H54 (cell line): Measurements from ENCODE around the gene CYTH4.
A peak's percentile ranks its signal among the peaks of the same experiment; 100 is the strongest.

ENCODE experiments used
- DNase-seq: peaks from one replicate; pipeline ENCODE4 v3.0.0; 2011; ENCODE audit warnings: low spot score, mixed read lengths; ENCODE audit not compliant: insufficient read length
- FAIRE-seq: peaks from 3 replicates; lab custom pipeline; 2011; peaks lifted over from hg19 to GRCh38; lab: Jason Lieb, UNC
- POLR2A ChIP-seq: IDR thresholded peaks from 2 replicates; pipeline ENCODE4 v1.6.1; 2011; ENCODE audit warnings: low read depth, mild to moderate bottlenecking, low read length

The CYTH4 gene

DNA sequence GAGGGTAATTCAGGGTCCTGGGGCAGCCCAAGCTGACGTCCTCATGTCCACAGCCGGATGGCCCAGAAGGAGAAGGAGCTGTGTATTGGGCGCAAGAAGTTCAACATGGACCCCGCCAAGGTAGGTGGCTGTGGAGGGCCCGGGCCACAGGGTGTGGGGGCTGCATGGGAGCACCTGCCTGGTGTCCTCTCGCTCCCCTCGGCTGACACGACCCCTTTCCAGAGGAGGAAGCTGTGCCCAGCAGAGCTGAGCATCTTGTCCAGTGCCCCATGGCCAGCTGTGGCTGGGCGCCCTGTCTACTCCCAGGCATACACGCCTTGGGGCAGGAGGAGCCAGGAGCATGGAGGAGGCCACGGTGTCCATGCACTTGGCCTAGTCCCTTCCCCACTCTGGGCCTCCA is 13.6 kb downstream of the CYTH4 start:
- FAIRE-seq: no peak
- no peak for DNase-seq
- TF ChIP-seq POLR2A: no peak

DNA sequence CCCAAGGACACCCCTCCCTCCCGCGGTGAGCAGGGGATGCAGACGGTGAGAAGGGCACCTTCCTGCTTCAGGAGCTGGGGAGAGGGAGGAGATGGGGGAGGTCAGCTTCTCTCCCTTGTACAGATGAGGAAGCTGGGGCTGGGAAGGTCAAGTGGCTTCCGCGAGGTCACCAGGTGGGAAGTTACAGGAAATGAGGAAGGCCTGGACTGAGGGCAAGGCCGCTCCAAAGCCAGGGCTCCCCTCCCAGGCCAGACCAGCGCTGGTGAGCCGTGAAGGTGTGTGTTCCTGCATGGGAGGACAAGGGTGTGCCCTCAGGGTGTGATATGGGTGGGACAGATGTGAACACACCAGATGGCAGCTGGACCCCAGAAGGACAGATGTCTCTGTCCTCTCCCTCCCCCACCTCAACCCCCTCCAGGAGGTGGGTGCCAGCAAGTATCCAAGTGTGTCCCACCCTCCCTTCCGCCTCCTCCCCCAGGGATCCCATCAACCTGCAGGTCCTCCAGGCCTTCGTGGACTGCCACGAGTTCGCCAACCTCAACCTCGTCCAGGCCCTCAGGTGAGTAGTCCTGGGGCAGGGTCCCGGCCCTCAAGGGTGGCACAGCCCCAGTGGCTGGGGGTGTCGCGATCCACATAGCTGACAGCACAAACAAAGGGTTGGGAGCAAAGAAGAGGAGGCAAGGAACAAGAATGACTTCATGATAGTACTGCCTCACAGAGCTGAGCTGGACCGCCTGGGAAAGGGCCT is 16.6 kb downstream of the CYTH4 start:
- DNase-seq (no peak), FAIRE-seq (no peak)
- TF ChIP-seq POLR2A: no peak

DNA sequence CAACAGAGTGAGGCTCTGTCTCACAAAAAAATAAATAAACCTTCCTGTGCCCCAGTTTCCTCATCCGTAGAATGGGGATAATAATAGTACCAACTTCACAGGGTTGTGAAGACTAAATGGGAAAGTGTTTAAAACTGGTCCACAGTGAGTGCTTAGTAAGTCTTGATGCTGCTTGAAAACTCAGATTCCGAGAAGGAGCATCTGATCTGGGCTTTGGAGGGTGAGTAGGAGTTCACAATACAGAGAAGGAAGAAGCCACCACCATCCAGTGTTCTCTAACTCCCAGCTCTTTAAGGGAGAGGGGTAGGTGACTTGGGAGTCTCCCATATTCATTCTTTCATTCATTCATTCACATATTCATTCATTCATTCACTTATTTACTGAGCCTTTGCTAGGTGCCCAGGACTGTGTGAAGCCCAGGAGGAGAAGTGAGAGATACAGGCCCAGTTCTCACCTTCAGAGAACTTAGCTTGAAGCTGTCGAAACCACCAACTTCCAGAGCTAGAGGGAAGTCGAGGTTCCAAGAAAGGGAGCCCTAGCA is 17.7 kb downstream of the CYTH4 start:
- FAIRE-seq: no peak
- no peak for TF ChIP-seq POLR2A
- DNase-seq: no peak

DNA sequence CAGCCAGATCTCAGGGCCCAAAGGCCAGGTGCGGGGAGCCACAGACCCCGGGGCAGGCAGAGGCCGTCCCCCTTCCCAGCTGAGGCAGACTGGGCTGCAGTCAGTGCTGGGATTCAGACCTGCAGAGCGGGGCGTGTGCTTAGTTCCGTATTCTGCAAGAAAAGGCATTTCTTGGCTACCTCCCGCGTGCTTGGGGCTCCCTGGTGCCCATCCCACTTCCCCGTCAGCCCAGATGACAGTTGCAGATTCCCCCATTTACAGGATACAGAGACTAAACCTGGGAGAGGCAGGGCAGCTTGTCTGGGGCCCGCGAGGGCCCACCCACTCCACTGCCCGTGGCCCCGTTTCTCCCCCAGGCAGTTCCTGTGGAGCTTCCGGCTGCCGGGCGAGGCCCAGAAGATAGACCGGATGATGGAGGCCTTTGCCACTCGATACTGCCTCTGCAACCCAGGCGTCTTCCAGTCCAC is 18.3 kb downstream of the CYTH4 start:
- no peak for FAIRE-seq

DNA sequence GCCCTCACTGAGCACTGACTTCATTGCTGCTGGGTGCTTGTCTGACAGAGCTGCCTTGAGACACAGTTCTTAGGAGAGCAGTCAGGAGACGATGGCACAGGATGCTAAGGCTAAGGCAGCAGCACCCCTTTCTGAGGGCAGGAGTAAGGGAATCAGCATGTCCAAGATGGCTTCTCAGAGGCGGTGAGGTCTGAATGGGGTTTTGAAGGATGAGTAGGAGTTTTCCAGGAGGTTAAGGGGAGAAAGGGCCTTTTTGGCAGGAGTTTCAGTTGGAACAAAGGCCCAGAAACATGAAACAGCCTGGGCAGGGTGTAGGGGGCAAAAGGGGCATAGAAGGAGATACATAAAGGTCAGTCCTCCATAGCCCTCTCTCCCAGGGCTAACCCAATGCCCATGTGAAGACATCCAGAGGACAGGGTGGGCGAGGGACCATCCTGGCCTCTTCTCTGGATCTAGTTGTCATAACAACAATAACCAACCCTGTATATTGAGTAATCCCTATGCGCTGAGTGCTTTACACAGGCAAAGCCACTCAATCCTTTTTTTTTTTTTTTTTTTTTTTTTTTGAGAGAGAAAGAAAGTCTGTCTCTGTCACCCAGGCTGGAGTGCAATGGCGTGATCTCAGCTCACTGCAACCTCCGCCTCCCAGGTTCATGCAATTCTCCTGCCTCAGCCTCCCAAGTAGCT is 19.0 kb downstream of the CYTH4 start:
- FAIRE-seq: no peak
- no peak for TF ChIP-seq POLR2A
- DNase-seq: no peak

More for the DNA sequence above, 18.3 kb downstream of the CYTH4 start:
- TF ChIP-seq POLR2A: no peak
- no peak for DNase-seq

DNA sequence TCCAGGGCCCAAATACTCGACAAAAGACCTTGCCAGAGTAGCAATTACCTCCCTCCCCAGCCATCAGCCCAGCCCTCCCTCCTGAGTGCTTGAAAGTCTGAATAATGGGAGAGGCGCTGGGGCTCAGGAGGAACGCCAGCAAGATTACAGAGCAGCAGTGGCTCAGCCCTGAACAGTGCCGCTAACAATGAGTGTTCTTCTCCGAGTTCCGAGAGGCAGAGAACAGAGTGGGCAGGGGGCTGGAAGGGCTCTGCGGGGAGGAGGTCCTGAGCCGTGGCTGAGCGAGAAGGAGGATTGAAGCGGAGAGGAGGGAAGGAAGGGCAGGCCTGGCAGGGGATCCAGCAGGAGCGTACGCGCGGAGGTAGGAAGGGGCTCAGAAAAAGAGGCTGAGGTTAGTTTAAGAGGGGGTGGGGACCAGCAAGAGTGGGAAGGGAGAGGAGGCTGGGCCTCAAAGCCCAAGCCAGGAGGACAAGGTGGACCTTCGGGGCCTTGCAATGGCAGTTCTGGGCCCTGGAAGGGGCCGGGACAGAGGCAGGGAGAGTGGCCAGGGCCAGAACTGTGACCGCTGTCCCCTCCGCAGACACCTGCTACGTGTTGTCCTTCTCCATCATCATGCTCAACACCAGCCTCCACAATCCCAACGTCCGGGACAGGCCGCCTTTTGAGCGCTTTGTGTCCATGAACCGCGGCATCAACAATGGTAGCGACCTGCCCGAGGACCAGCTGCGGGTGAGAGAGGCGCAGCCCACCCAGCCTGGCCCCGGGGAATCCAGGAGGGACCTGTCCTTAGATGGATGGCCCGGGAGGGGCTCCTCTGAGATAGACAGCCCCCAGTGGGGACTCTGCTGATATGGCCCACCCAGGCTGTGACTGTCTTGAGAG is 20.6 kb downstream of the CYTH4 start:
- no peak for TF ChIP-seq POLR2A
- FAIRE-seq: no peak
- no peak for DNase-seq

DNA sequence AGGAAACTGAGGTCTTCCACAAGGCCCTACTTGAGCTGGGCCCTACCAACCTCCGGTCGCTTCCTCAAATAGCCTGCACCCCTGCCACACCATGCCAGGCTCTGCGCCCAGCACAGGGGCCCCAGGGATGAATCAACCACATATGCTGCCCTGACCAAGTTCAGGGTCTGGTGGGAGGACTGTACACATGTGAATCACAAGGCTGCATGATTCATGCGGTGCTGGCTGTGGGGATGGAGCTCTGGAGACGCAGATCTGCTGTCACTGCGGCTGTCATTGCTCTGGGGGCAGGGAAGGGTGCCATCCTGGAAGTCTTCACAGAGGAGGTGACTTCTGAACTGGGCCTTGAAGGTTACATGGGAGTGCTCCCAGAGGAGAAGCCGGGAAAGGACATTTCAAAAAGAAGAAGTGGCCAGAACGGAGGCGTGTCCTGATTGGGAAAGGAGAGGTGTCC is 21.5 kb downstream of the CYTH4 start:
- no peak for FAIRE-seq
- DNase-seq: peak; percentile 85
- TF ChIP-seq POLR2A: no peak

DNA sequence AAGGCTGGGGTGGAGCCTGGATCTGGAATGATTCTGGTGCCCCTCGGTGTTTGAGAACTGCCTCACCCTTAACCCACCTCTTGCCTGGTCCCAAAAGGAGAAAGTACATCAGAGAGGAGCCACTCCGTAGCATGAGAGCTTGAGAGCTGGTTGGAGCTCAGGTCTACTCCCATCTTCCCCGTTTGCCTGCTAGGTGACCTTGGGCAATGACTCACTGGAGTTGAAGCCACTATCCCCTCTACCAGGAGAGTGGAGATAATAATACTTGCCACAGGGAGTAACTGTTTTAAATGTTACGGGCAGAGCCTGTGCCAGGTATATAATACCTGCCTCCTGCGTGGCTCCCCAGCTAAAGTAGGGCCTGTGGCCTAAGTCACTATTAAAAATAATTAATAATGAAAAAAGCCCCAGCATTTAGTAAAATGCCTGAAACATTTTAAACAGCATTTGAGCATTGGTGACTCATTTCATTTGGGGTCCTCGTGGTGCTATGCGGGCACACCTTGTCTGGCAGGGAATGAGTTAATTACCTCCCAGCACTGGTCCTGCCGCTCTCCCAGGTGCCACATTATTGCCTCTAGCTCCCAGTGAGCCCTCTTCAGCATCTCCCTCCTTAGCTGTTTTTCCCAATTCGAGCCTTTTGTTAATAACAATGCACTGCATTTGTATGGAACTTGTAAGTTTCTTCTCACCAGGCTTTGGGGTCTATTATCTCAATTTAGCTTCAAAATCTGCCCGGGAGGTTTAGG is 22.5 kb downstream of the CYTH4 start:
- TF ChIP-seq POLR2A: no peak
- FAIRE-seq: no peak
- no peak for DNase-seq

DNA sequence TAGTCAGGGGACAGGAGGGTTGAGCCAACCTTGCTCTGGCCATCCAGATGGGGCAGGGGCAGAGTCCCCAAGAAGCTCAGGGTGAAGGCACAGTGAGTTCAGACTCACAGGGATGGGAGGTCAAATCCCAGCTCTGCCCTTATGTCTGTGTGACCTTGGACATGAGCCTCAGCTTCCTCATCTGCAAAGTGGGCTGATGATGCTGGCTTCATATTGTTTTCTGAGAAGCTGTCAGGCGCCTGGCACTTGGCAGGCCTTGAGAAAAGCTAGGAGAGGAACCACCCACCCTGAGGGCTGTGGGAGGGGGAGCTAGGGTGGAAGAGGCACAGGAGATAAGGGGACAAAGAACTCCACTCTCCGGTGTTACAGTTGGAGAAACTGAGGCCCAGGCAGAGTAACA is 23.6 kb downstream of the CYTH4 start:
- FAIRE-seq (no peak), DNase-seq (no peak)
- no peak for TF ChIP-seq POLR2A

DNA sequence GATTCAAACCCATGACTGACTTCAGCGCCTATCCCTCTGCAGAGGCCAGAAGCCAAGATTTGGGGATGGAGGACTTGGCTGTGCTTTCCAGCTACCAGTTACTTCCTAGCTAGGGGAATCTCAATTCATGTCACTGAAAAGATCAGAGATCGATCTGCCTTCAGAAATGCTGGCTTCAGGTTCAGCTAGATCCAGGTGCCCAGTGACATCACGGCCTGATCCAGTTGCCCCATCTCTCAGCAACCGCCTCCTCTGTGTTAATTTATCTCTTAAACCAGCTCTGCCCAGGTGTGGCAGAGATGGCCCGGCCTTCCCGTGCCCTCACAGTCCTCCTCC is 24.2 kb downstream of the CYTH4 start:
- FAIRE-seq (no peak), DNase-seq (no peak)

DNA sequence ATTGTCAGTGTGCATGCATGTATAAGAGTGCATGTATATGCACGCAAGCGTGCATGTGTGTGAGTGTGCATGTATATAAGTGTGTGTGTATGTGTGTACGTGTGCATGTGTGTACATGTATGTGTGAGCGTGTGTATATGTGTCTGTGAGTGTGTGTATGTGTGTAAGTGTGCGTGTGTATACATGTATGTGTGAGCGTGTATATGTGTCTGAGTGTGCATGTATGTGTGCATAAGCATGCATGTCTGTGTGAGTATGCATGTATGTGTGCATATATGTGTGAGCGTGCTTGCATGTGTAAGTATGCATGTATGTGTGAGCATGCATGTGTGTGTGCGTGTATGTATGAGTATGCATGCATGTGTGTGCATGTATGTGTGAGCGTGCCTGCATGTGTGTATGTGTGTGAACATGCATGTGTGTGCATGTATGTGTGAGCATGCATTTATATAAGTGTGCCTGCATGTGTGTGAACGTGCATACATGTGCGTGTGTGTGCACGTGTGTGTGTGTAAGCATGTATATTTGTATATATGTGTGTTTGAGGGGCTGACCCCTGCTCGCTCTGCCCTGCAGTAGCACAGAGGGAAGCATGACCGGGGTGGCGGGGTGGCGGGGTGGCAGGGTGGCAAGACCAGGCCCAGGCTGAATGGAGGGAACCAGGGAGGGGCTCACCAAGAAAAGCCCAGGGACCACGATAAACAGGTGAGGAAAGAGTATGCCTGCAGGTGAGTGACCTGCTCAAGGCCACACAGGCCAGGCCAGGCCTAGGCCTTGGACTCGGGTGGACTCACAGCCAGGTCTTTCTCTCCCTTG is 26.3 kb downstream of the CYTH4 start:
- TF ChIP-seq POLR2A: no peak
- DNase-seq (no peak), FAIRE-seq (no peak)

More for the DNA sequence above, 24.2 kb downstream of the CYTH4 start:
- no peak for TF ChIP-seq POLR2A
